ENCODE results near the gene NLRC5.

NLRC5 gene

GRCh38 chr16:57031156-57031555, 41.8 kb downstream of the NLRC5 start:
- no peaks in the 10 kb centered on the region for H3K79me2 ChIP-seq (ENCODE audit: control insufficient read depth, low read length)
- H3K4me1 ChIP-seq (ENCODE audit: control insufficient read depth, low read length) = peaks cover 11% of the 10 kb centered on the region
- no peaks in the 10 kb centered on the region for H3K9me3 ChIP-seq (ENCODE audit: control insufficient read depth, insufficient read depth, low read length)
- H4K20me1 ChIP-seq (ENCODE audit: control insufficient read depth, insufficient read depth, low read depth, low read length) = no peaks in the 10 kb centered on the region
- H3F3A ChIP-seq (ENCODE audit: control insufficient read depth, insufficient read depth) = no peaks in the 10 kb centered on the region
- H3K4me2 ChIP-seq (ENCODE audit: low read length) = no peak overlapping the region
- H3K4me3 ChIP-seq (ENCODE audit: low read length) = no peak overlapping the region
- H3K27ac ChIP-seq (ENCODE audit: low read depth, low read length) = no peak overlapping the region
- no peaks in the 10 kb centered on the region for H3K27me3 ChIP-seq (ENCODE audit: control insufficient read depth, low read length)
- no peaks in the 10 kb centered on the region for H3K9me2 ChIP-seq (replicated peaks; ENCODE audit: control insufficient read depth, low read length)
- TF ChIP-seq EZH2phosphoT487 (IDR thresholded peaks at IDR 0.05; ENCODE audit: borderline replicate concordance, low read length) (no peak), CTCF (IDR thresholded peaks at IDR 0.05; ENCODE audit: low read depth, low read length, poor library complexity, severe bottlenecking) (no peak)
- H3K36me3 ChIP-seq (ENCODE audit: control insufficient read depth, low read length) = no peaks in the 10 kb centered on the region

DNA sequence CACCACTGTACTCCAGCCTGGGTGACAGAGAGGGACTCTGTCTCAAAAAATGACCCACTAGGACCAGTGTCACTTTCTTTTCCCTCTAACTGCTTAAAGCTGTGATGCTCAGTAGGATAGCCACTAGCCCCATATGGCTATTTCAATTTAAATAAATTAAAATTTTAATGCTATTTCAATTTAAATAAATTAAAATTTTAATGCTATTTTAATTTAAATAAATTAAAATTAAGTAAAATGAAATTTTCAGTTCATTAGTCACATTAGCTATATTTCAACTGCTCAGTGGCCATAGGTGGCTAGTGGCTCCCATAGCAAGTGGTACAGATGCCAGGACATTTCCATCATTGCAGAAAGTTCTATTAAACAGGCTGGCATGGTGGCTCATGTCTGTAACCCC, 43.0 kb downstream of the NLRC5 start:
- no peak overlapping the region for H3K4me2 ChIP-seq (ENCODE audit: low read length)

DNA sequence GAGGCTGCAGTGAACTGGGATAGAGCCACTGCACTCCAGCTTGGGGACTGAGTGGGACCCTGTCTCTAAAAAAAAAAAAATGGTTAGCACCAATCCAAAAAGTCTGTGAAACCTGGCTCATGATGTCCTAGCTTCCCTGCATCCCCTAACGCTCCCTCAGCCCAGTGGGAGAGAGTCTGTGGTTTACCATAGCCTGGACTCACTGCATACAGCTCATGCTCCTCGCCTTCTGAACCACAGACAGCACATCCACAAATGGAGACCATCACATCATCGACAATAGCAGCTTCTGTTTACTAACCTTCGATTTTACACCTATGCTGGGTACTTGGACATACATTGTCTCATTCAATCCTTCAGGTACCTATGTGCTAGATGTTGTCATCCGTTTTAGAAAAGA, 43.6 kb downstream of the NLRC5 start:
- Histone ChIP-seq H3K9me2 (replicated peaks; ENCODE audit: control insufficient read depth, low read length) (no peaks in the 10 kb centered on the region), H3K4me1 (ENCODE audit: control insufficient read depth, low read length) (peaks cover 17% of the 10 kb centered on the region), H3F3A (ENCODE audit: control insufficient read depth, insufficient read depth) (peaks cover 1% of the 10 kb centered on the region; the same call in 1 of the 2 replicates), H3K9me3 (ENCODE audit: control insufficient read depth, insufficient read depth, low read length) (no peaks in the 10 kb centered on the region), H4K20me1 (ENCODE audit: control insufficient read depth, insufficient read depth, low read depth, low read length) (no peaks in the 10 kb centered on the region), H3K4me3 (ENCODE audit: low read length) (no peak overlapping the region), H3K79me2 (ENCODE audit: control insufficient read depth, low read length) (no peaks in the 10 kb centered on the region), H3K27me3 (ENCODE audit: control insufficient read depth, low read length) (no peaks in the 10 kb centered on the region), H3K27ac (ENCODE audit: low read depth, low read length) (no peak overlapping the region), H3K4me2 (ENCODE audit: low read length) (no peak overlapping the region), H3K36me3 (ENCODE audit: control insufficient read depth, low read length) (no peaks in the 10 kb centered on the region; the same call in 1 of the 2 replicates)
- TF ChIP-seq EZH2phosphoT487 (IDR thresholded peaks at IDR 0.05; ENCODE audit: borderline replicate concordance, low read length) (no peak), CTCF (IDR thresholded peaks at IDR 0.05; ENCODE audit: low read depth, low read length, poor library complexity, severe bottlenecking) (no peak)

More for the DNA sequence above, 43.0 kb downstream of the NLRC5 start:
- H3K4me3 ChIP-seq (ENCODE audit: low read length) = no peak overlapping the region
- no peaks in the 10 kb centered on the region for H3K79me2 ChIP-seq (ENCODE audit: control insufficient read depth, low read length)
- H3K9me3 ChIP-seq (ENCODE audit: control insufficient read depth, insufficient read depth, low read length) = no peaks in the 10 kb centered on the region
- H3K4me1 ChIP-seq (ENCODE audit: control insufficient read depth, low read length) = peaks cover 13% of the 10 kb centered on the region
- TF ChIP-seq EZH2phosphoT487 (IDR thresholded peaks at IDR 0.05; ENCODE audit: borderline replicate concordance, low read length) (no peak), CTCF (IDR thresholded peaks at IDR 0.05; ENCODE audit: low read depth, low read length, poor library complexity, severe bottlenecking) (no peak)
- H3F3A ChIP-seq (ENCODE audit: control insufficient read depth, insufficient read depth) = no peaks in the 10 kb centered on the region
- no peaks in the 10 kb centered on the region for H3K36me3 ChIP-seq (ENCODE audit: control insufficient read depth, low read length)
- H3K27ac ChIP-seq (ENCODE audit: low read depth, low read length) = no peak overlapping the region
- H4K20me1 ChIP-seq (ENCODE audit: control insufficient read depth, insufficient read depth, low read depth, low read length) = no peaks in the 10 kb centered on the region
- H3K9me2 ChIP-seq (replicated peaks; ENCODE audit: control insufficient read depth, low read length) = no peaks in the 10 kb centered on the region
- no peaks in the 10 kb centered on the region for H3K27me3 ChIP-seq (ENCODE audit: control insufficient read depth, low read length)

Data from DOHH2 (cell line).